CD4-positive, alpha-beta T cell treated with Interleukin-6 for 4 hours (primary cell): ENCODE data around the gene USP40.
A peak's percentile ranks its signal among the peaks of the same experiment; 100 is the strongest.

Experiments used
- DNase-seq: peaks from one replicate; pipeline ENCODE4 v3.0.0-alpha.2; 2020; ENCODE audit warnings: mixed read lengths

The USP40 gene

GRCh38 chr2:233455491-233455890, 111.1 kb downstream of the USP40 start:
- no peak for DNase-seq

- no peak for DNase-seq
Measured at GRCh38 chr2:233455006-233455405, 111.6 kb downstream of the USP40 start.

GRCh38 chr2:233453916-233454315, 112.7 kb downstream of the USP40 start:
- no peak for DNase-seq

GRCh38 chr2:233453111-233453915, 113.3 kb downstream of the USP40 start:
- DNase-seq: no peak

GRCh38 chr2:233451950-233452349, 114.6 kb downstream of the USP40 start:
- no peak for DNase-seq

GRCh38 chr2:233450864-233451575, 115.6 kb downstream of the USP40 start:
- DNase-seq: no peak

GRCh38 chr2:233449921-233450863, 116.4 kb downstream of the USP40 start:
- no peak for DNase-seq

GRCh38 chr2:233449081-233449901, 117.3 kb downstream of the USP40 start:
- no peak for DNase-seq

GRCh38 chr2:233448575-233448974, 118.0 kb downstream of the USP40 start:
- DNase-seq: no peak

GRCh38 chr2:233448220-233448559, 118.4 kb downstream of the USP40 start:
- DNase-seq: no peak

GRCh38 chr2:233447506-233448219, 118.9 kb downstream of the USP40 start:
- no peak for DNase-seq

- DNase-seq: no peak
Measured at GRCh38 chr2:233446606-233447305, 119.8 kb downstream of the USP40 start.

- DNase-seq: no peak
Measured at GRCh38 chr2:233446121-233446520, 120.5 kb downstream of the USP40 start.

- DNase-seq: no peak
Measured at GRCh38 chr2:233445152-233445830, 121.3 kb downstream of the USP40 start.

GRCh38 chr2:233444501-233444900, 122.1 kb downstream of the USP40 start:
- no peak for DNase-seq

GRCh38 chr2:233443511-233444183, 122.9 kb downstream of the USP40 start:
- DNase-seq: peak; percentile 90

- no peak for DNase-seq
Measured at GRCh38 chr2:233442028-233442310, 124.6 kb downstream of the USP40 start.

GRCh38 chr2:233441161-233442027, 125.2 kb downstream of the USP40 start:
- no peak for DNase-seq

GRCh38 chr2:233440714-233441113, 125.9 kb downstream of the USP40 start:
- DNase-seq: no peak
